ENCODE data around the gene DES.

GRCh38 chr2:219401606-219402005 is 16.6 kb upstream of the DES start:
- no peak for TF ChIP-seq CTCF (IDR thresholded peaks at IDR 0.05; ENCODE audit: low read depth, low read length)
- no peak for TF ChIP-seq EZH2phosphoT487 (IDR thresholded peaks at IDR 0.05; ENCODE audit: low read depth)
